Ascending aorta (tissue), 2 donors: Measurements from ENCODE around the gene FERMT2. TPM values are rescaled to one million over a fixed set of nuclear protein-coding genes. Genes with fewer than 3 reads are reported as not detected.

Source experiments
- DNase-seq, 2 donors: peaks; one replicate each; pipeline ENCODE4 v3.0.0-alpha.2; 2019; ENCODE audit warnings: low spot score in 2 of 2
- H3K27ac ChIP-seq, 2 donors: fragments of 200-600 bp; sonication (generic); one replicate each; pipeline ENCODE4 v1.5.1; 2016 to 2017; ENCODE audit warnings: mild to moderate bottlenecking in 1 of 2
- H3K27me3 ChIP-seq: fragments of 200-600 bp; sonication (generic); one replicate; pipeline ENCODE4 v1.5.1; 2017
- H3K36me3 ChIP-seq, 2 donors: fragments of 200-600 bp; sonication (generic); one replicate each; pipeline ENCODE4 v1.5.1; 2016
- H3K4me1 ChIP-seq, 2 donors: fragments of 200-600 bp; sonication (generic); one replicate each; pipeline ENCODE4 v1.5.1; 2016 to 2017; ENCODE audit warnings: mild to moderate bottlenecking in 1 of 2
- H3K4me3 ChIP-seq, 2 donors: fragments of 200-600 bp; sonication (generic); one replicate each; pipeline ENCODE4 v1.5.1; 2016 to 2017; ENCODE audit warnings: mild to moderate bottlenecking in 1 of 2
- H3K9me3 ChIP-seq, 2 donors: fragments of 200-600 bp; sonication (generic); one replicate each; pipeline ENCODE4 v1.5.1; 2016
- CTCF ChIP-seq, 3 experiments: fragments of 200-600 bp in 2 of 3; fragments of 450-650 bp in 1 of 3; sonication (generic) in 2 of 3; IDR thresholded peaks; one replicate each; pipeline ENCODE4 v1.5.1; 2016 to 2019; ENCODE audit warnings: antibody characterized with exemption in 3 of 3, mild to moderate bottlenecking in 1 of 3, moderate library complexity in 1 of 3
- intact Hi-C: fragments of 100-400 bp; cut with DNase I; formaldehyde crosslinking; loops from one replicate; pipeline ENCODE4 v1.15.1; 2023
- total RNA-seq: library from RNA; depleted of rRNA; stranded (reverse); fragments of >200 nt; gene quantifications from one replicate; pipeline ENCODE4 v1.1.0, GENCODE V29; 2016

FERMT2 gene
- total RNA-seq, 1 donor from 2014 or later = 101 TPM

GRCh38 chr14:52876311-52876710 lies 74.5 kb downstream of the FERMT2 start:
- Histone ChIP-seq H3K9me3 (no peaks in the 10 kb centered on the region), H3K36me3 (peaks cover 34 to 53% of the 10 kb centered on the region in 2 donors), H3K27me3 (no peaks in the 10 kb centered on the region), H3K4me1 (peaks cover 0 to 38% of the 10 kb centered on the region in 2 donors), H3K27ac (peak overlapping the region; percentile 52 to 72), H3K4me3 (no peak overlapping the region)
- intact Hi-C loops = loop anchor here (5.0 kb wide), 1 partner anchor 54 kb away; no protein-coding TSS in a partner anchor
- TF ChIP-seq CTCF (IDR thresholded peaks at IDR 0.05) = no peak
- DNase-seq = no peak

- H3K36me3 ChIP-seq = peaks cover 39 to 59% of the 10 kb centered on the region in 2 donors
- peaks cover 0 to 31% of the 10 kb centered on the region in 2 donors for H3K4me1 ChIP-seq
- H3K4me3 ChIP-seq = no peak overlapping the region
- intact Hi-C loops = loop anchor here (5.0 kb wide), 1 partner anchor 53 kb away; no protein-coding TSS in a partner anchor
- peak overlapping the region; percentile 52 to 72 for H3K27ac ChIP-seq
- H3K9me3 ChIP-seq = no peaks in the 10 kb centered on the region
- no peak for TF ChIP-seq CTCF (IDR thresholded peaks at IDR 0.05)
- H3K27me3 ChIP-seq = no peaks in the 10 kb centered on the region
- no peak for DNase-seq
Observed at GRCh38 chr14:52875707-52876106, 75.1 kb downstream of the FERMT2 start.

- TF ChIP-seq CTCF (IDR thresholded peaks at IDR 0.05) = no peak
- no peaks in the 10 kb centered on the region for H3K9me3 ChIP-seq
- DNase-seq = no peak
- no peak overlapping the region for H3K27ac ChIP-seq
- no peak overlapping the region for H3K4me3 ChIP-seq
- peaks cover 40 to 66% of the 10 kb centered on the region in 2 donors for H3K36me3 ChIP-seq
- peaks cover 0 to 20% of the 10 kb centered on the region in 2 donors for H3K4me1 ChIP-seq
- intact Hi-C loops = no loop called here
- no peaks in the 10 kb centered on the region for H3K27me3 ChIP-seq
Observed at GRCh38 chr14:52874389-52874788, 76.5 kb downstream of the FERMT2 start.

- no peak for DNase-seq
- peaks cover 0 to 13% of the 10 kb centered on the region in 2 donors for H3K4me1 ChIP-seq
- H3K36me3 ChIP-seq = peaks cover 47 to 73% of the 10 kb centered on the region in 2 donors
- no peak overlapping the region for H3K27ac ChIP-seq
- TF ChIP-seq CTCF (IDR thresholded peaks at IDR 0.05) = no peak
- H3K9me3 ChIP-seq = no peaks in the 10 kb centered on the region
- no peaks in the 10 kb centered on the region for H3K27me3 ChIP-seq
- intact Hi-C loops = no loop called here
- H3K4me3 ChIP-seq = no peak overlapping the region
Observed at GRCh38 chr14:52873694-52874093, 77.2 kb downstream of the FERMT2 start.

- no peak for DNase-seq
- peaks cover 54 to 80% of the 10 kb centered on the region in 2 donors for H3K36me3 ChIP-seq
- H3K27ac ChIP-seq = no peak overlapping the region
- no peak for TF ChIP-seq CTCF (IDR thresholded peaks at IDR 0.05)
- H3K27me3 ChIP-seq = no peaks in the 10 kb centered on the region
- intact Hi-C loops = no loop called here
- H3K4me1 ChIP-seq = peaks cover 0 to 10% of the 10 kb centered on the region in 2 donors
- H3K9me3 ChIP-seq = no peaks in the 10 kb centered on the region
- no peak overlapping the region for H3K4me3 ChIP-seq
Observed at GRCh38 chr14:52873065-52873464, 77.8 kb downstream of the FERMT2 start.

- no peaks in the 10 kb centered on the region for H3K9me3 ChIP-seq
- H3K36me3 ChIP-seq = peaks cover 67 to 89% of the 10 kb centered on the region in 2 donors
- no peak for TF ChIP-seq CTCF (IDR thresholded peaks at IDR 0.05)
- no peaks in the 10 kb centered on the region for H3K27me3 ChIP-seq
- no peak for DNase-seq
- H3K4me3 ChIP-seq = no peak overlapping the region
- intact Hi-C loops = no loop called here
- H3K27ac ChIP-seq = no peak overlapping the region
- peaks cover 0 to 3% of the 10 kb centered on the region in 2 donors for H3K4me1 ChIP-seq
Observed at GRCh38 chr14:52871606-52872005, 79.2 kb downstream of the FERMT2 start.
